HCT116 (cell line): ENCODE data around the gene SLC38A3. TPM values are rescaled to one million over a fixed set of nuclear protein-coding genes. Genes with fewer than 3 reads are reported as not detected.
A peak's percentile ranks its signal among the peaks of the same experiment; 100 is the strongest.

Experiments
- ATAC-seq: fragments of 200-7000 bp; cut with Tn5 transposase; 2 replicates; pipeline ENCODE4 v1.9.1; 2020; ENCODE audit warnings: mild to moderate bottlenecking, moderate library complexity
- BruUV-seq: library from RNA; stranded (reverse); fragments of 400-500 nt; replicated peaks from 2 replicates; lab custom pipeline; 2021; lab: Mats Ljungman, UMichigan
- CTCF ChIA-PET: fragments of 300-600 bp; sonication (Branson Sonifier 250); formaldehyde crosslinking; loops from one replicate; lab custom pipeline; 2021; ENCODE audit warnings: antibody characterized with exemption; lab: Charles Lee
- POLR2A ChIA-PET: fragments of 300-600, 350-600 bp; sonication (Branson Sonifier 250); formaldehyde crosslinking; loops from one replicate; lab custom pipeline; 2021; ENCODE audit warnings: antibody characterized with exemption; lab: Charles Lee
- RAD21 ChIA-PET, 2 experiments: fragments of 300-600 bp; sonication (Branson Sonifier 250); formaldehyde crosslinking; loops; one replicate each; lab custom pipeline; 2023; ENCODE audit warnings: low total read pairs in 2 of 2; ENCODE audit not compliant: uncharacterized antibody in 2 of 2, unreplicated experiment in 2 of 2, low non-redundant PET in 1 of 2; lab: Charles Lee
- DNase-seq: peaks from one replicate; pipeline ENCODE4 v3.0.0-alpha.2; 2010; ENCODE audit warnings: low read depth, low spot score
- H2AFZ ChIP-seq: fragments of 200-600 bp; shearing (Covaris generic), sonication (generic); 2 replicates; pipeline ENCODE4 v1.6.1; 2017; ENCODE audit warnings: low read depth, mixed run types, mixed read lengths, antibody characterized with exemption, low read length; ENCODE audit not compliant: poor library complexity, severe bottlenecking
- H3K27ac ChIP-seq: 2 replicates; pipeline ENCODE4 v1.5.1; 2012; ENCODE audit warnings: low read depth, low read length
- H3K27me3 ChIP-seq: fragments of 200-600 bp; sonication (generic); 2 replicates; pipeline ENCODE4 v1.6.1; 2016; ENCODE audit warnings: mixed run types, low read length, mixed read lengths; ENCODE audit not compliant: insufficient read depth
- H3K36me3 ChIP-seq, 2 experiments: fragments of 200-500 bp in 1 of 2; fragments of 200-600 bp in 1 of 2; sonication (Bioruptor generic) in 1 of 2; sonication (generic) in 1 of 2; 2 replicates each; pipeline versions ENCODE4 v1.5.1 to v1.6.1; 2014 to 2016; ENCODE audit warnings: low read length in 2 of 2, inconsistent platforms in 1 of 2, mixed read lengths in 1 of 2, mixed run types in 1 of 2; ENCODE audit not compliant: insufficient read depth in 2 of 2, control insufficient read depth in 1 of 2
- H3K4me1 ChIP-seq, 2 experiments: fragments of 200-600 bp in 1 of 2; sonication (generic) in 1 of 2; 2 replicates each; pipeline versions ENCODE4 v1.5.1 to v1.6.1; 2012 to 2017; ENCODE audit warnings: low read length in 2 of 2, inconsistent platforms in 1 of 2, mild to moderate bottlenecking in 1 of 2, mixed read lengths in 1 of 2, mixed run types in 1 of 2, moderate library complexity in 1 of 2; ENCODE audit not compliant: insufficient read depth in 2 of 2, control insufficient read depth in 1 of 2
- H3K4me2 ChIP-seq: fragments of 200-600 bp; sonication (generic); 2 replicates; pipeline ENCODE4 v1.6.1; 2017; ENCODE audit warnings: mixed run types, low read length, mixed read lengths
- H3K4me3 ChIP-seq, 2 experiments: fragments of 200-600 bp in 1 of 2; sonication (generic) in 1 of 2; replicated peaks in 1 of 2; 2 replicates each; pipeline ENCODE4 v1.5.1; 2011 to 2016; ENCODE audit warnings: low read length in 2 of 2, control low read depth in 1 of 2, low read depth in 1 of 2, mild to moderate bottlenecking in 1 of 2, mixed read lengths in 1 of 2, mixed run types in 1 of 2
- H3K79me2 ChIP-seq: fragments of 200-600 bp; sonication (generic); 2 replicates; pipeline ENCODE4 v1.6.1; 2017; ENCODE audit warnings: mild to moderate bottlenecking, mixed run types, low read length, moderate library complexity, mixed read lengths; ENCODE audit not compliant: insufficient read depth
- H3K9ac ChIP-seq: fragments of 200-600 bp; sonication (generic); 2 replicates; pipeline ENCODE4 v1.6.1; 2016; ENCODE audit warnings: low read length, mixed read lengths
- H3K9me2 ChIP-seq: fragments of 200-600 bp; sonication (generic), shearing (Covaris generic); 2 replicates; pipeline ENCODE4 v1.6.1; 2017; ENCODE audit warnings: mixed run types, mild to moderate bottlenecking, moderate library complexity; ENCODE audit not compliant: insufficient read depth
- H3K9me3 ChIP-seq, 2 experiments: fragments of 200-500 bp in 1 of 2; fragments of 200-600 bp in 1 of 2; sonication (Bioruptor generic) in 1 of 2; sonication (generic) in 1 of 2; 2 replicates each; pipeline ENCODE4 v1.6.1; 2014 to 2017; ENCODE audit warnings: low read length in 2 of 2, mixed read lengths in 2 of 2, inconsistent platforms in 1 of 2, low read depth in 1 of 2, mild to moderate bottlenecking in 1 of 2, mixed run types in 1 of 2, moderate library complexity in 1 of 2; ENCODE audit not compliant: control insufficient read depth in 1 of 2, insufficient read depth in 1 of 2
- H4K20me1 ChIP-seq: fragments of 200-600 bp; sonication (generic), shearing (Covaris generic); 2 replicates; pipeline ENCODE4 v1.6.1; 2017; ENCODE audit warnings: mixed run types, mild to moderate bottlenecking, moderate library complexity; ENCODE audit not compliant: insufficient read depth
- EZH2phosphoT487 ChIP-seq: fragments of 200-600 bp; IDR thresholded peaks from 2 replicates; pipeline ENCODE4 v1.6.1; 2018; ENCODE audit warnings: antibody characterized with exemption, borderline replicate concordance
- MAX ChIP-seq: IDR thresholded peaks from 2 replicates; pipeline ENCODE4 v1.6.1; 2012
- POLR2A ChIP-seq: IDR thresholded peaks from 2 replicates; pipeline ENCODE4 v1.7.0; 2011; ENCODE audit warnings: borderline replicate concordance; ENCODE audit not compliant: insufficient read depth, insufficient read length; ENCODE audit errors: extremely low read depth
- POLR2AphosphoS5 ChIP-seq: IDR thresholded peaks from 2 replicates; pipeline ENCODE4 v1.6.1; 2011; ENCODE audit warnings: mild to moderate bottlenecking, low read depth, low read length, moderate library complexity
- SIN3A ChIP-seq: IDR thresholded peaks from 2 replicates; pipeline ENCODE4 v1.6.1; 2012; ENCODE audit warnings: low read depth
- SRF ChIP-seq: IDR thresholded peaks from 2 replicates; pipeline ENCODE4 v1.6.1; 2012; ENCODE audit warnings: low read depth
- TCF7L2 ChIP-seq: IDR thresholded peaks from 2 replicates; pipeline ENCODE4 v1.7.0; 2011; ENCODE audit warnings: borderline replicate concordance, inconsistent platforms; ENCODE audit not compliant: insufficient read depth, insufficient read length; ENCODE audit errors: extremely low read depth
- ZNF274 ChIP-seq: fragments of 200-500 bp; sonication (Bioruptor generic); IDR thresholded peaks from 2 replicates; pipeline ENCODE4 v1.6.1; 2014; ENCODE audit warnings: mild to moderate bottlenecking, low read depth, low read length, inconsistent platforms
- intact Hi-C: fragments of 100-400 bp; cut with micrococcal nuclease; formaldehyde crosslinking; loops from 2 replicates; pipeline ENCODE4 v1.10.0; 2022
- total RNA-seq: library from RNA; stranded (reverse); gene quantifications from one replicate; pipeline ENCODE4 v1.2.1, GENCODE V29; 2021; ENCODE audit not compliant: unreplicated experiment
- TF ChIP-seq, protein P1 (sequence below): IDR thresholded peaks from 2 replicates; pipeline ENCODE4 v1.6.1; 2012; ENCODE audit warnings: low read depth

The SLC38A3 gene
- total RNA-seq, 1 experiment from 2014 or later, result 3.1 TPM

GRCh38 chr3:50171540-50172301, 33.4 kb upstream of the SLC38A3 start:
- TF ChIP-seq, protein P1, sequence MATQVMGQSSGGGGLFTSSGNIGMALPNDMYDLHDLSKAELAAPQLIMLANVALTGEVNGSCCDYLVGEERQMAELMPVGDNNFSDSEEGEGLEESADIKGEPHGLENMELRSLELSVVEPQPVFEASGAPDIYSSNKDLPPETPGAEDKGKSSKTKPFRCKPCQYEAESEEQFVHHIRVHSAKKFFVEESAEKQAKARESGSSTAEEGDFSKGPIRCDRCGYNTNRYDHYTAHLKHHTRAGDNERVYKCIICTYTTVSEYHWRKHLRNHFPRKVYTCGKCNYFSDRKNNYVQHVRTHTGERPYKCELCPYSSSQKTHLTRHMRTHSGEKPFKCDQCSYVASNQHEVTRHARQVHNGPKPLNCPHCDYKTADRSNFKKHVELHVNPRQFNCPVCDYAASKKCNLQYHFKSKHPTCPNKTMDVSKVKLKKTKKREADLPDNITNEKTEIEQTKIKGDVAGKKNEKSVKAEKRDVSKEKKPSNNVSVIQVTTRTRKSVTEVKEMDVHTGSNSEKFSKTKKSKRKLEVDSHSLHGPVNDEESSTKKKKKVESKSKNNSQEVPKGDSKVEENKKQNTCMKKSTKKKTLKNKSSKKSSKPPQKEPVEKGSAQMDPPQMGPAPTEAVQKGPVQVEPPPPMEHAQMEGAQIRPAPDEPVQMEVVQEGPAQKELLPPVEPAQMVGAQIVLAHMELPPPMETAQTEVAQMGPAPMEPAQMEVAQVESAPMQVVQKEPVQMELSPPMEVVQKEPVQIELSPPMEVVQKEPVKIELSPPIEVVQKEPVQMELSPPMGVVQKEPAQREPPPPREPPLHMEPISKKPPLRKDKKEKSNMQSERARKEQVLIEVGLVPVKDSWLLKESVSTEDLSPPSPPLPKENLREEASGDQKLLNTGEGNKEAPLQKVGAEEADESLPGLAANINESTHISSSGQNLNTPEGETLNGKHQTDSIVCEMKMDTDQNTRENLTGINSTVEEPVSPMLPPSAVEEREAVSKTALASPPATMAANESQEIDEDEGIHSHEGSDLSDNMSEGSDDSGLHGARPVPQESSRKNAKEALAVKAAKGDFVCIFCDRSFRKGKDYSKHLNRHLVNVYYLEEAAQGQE, result no peak
- TF ChIP-seq TCF7L2 (peak; percentile 97), POLR2AphosphoS5 (no peak), SIN3A (no peak), ZNF274 (no peak), MAX (no peak), SRF (no peak), POLR2A (no peak), EZH2phosphoT487 (no peak)
- BruUV-seq, result no TSS peak
- Histone ChIP-seq H3K4me2 (no peak overlapping the region), H3K9me2 (no peaks in the 10 kb centered on the region), H3K4me1 (peaks cover 2 to 44% of the 10 kb centered on the region in 2 experiments; a peak in 3 of 4 replicates), H3K4me3 (no peak overlapping the region), H3K79me2 (no peaks in the 10 kb centered on the region), H4K20me1 (no peaks in the 10 kb centered on the region), H3K27me3 (no peaks in the 10 kb centered on the region), H3K9me3 (no peaks in the 10 kb centered on the region), H3K36me3 (no peaks in the 10 kb centered on the region), H2AFZ (no peak overlapping the region), H3K9ac (no peak overlapping the region), H3K27ac (no peak overlapping the region)
- ChIA-PET CTCF (interaction anchor here (1.7 kb wide), 1 partner anchor 23 kb away, joined by 5 read pairs; no protein-coding TSS in a partner anchor), POLR2A (no interaction called here), RAD21 (no interaction called here)
- DNase-seq, result no peak
- intact Hi-C loops, result no loop called here
- ATAC-seq, result no peak
